ENCODE data around the gene BRIP1.
"Not testable (repeated sequence)": the region's sequence is repeated elsewhere in the genome, so short reads cannot be mapped to it uniquely, and the experiment has no call there.

The BRIP1 gene

DNA sequence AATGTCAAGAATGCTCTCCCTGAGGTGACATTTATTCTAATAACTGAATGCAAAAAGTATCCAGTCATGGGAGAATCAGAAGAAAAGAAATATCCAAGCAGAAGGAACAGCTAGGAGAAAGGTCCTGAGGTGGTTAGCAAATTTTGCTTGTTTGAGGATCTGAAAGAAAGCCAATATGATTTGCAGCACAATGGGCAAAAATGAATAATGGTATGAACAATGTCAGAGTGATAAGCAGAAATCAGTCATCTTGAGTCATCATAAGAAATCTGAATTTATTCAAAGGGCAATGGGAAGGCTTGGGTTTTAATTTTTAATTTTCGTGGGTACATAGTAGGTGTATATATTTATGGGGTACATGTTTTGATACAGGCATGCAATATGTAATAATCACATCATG is 68.5 kb downstream of the BRIP1 start:
- H3K9ac ChIP-seq (ENCODE audit: low read length), result no peak overlapping the region
- H3K9me3 ChIP-seq (ENCODE audit: control insufficient read depth, low read depth, low read length), result no peaks in the 10 kb centered on the region
- peaks cover 33% of the 10 kb centered on the region for H3K36me3 ChIP-seq (ENCODE audit: control insufficient read depth, low read depth, low read length)
- H3K27ac ChIP-seq (ENCODE audit: low read length), result no peak overlapping the region
- no peaks in the 10 kb centered on the region for H3K27me3 ChIP-seq (ENCODE audit: control insufficient read depth, insufficient read depth, low read length)
- no peak overlapping the region for H3K4me3 ChIP-seq (ENCODE audit: low read length)
- H3K4me1 ChIP-seq (ENCODE audit: control insufficient read depth, low read depth, low read length), result no peaks in the 10 kb centered on the region

DNA sequence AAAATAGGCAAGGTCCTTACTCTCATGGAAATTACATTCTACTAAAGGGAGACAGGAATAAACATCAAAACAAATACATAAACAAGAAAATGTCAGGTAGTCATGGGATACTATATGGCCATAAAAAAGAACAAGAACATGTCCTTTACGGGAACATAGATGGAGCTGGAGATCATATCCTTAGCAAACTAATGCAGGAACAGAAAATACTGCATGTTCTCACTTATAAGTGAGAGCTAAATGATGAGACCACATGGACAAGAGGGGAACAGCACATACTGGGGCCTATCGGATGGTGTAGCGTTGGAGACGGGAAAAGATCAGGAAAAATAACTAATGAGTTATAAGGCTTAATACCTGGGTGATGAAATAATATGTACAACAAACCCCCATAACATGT is 69.1 kb downstream of the BRIP1 start:
- Histone ChIP-seq H3K36me3 (ENCODE audit: control insufficient read depth, low read depth, low read length) (peaks cover 33% of the 10 kb centered on the region), H3K9ac (ENCODE audit: low read length) (no peak overlapping the region), H3K4me1 (ENCODE audit: control insufficient read depth, low read depth, low read length) (no peaks in the 10 kb centered on the region)

DNA sequence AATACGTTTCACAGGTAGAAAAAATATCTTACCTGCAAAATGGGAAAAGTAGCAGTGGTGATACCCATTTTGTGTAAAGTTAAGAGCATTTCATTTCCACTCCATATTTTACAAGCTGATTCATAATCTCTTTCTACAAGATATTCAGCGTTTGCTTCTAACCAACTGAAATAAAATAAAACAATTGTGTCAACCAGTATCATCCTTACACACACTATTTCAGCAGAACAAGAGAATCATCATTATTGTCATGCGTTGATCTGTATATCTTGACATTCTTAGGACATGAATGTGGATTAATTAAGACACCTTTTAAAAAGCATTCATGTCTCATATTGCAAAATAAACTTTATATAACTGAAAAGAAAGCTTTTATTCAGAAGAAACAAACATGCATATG is 69.8 kb downstream of the BRIP1 start:
- Histone ChIP-seq H3K4me1 (ENCODE audit: control insufficient read depth, low read depth, low read length) (no peaks in the 10 kb centered on the region), H3K9ac (ENCODE audit: low read length) (no peak overlapping the region), H3K27me3 (ENCODE audit: control insufficient read depth, insufficient read depth, low read length) (no peaks in the 10 kb centered on the region), H3K4me3 (ENCODE audit: low read length) (no peak overlapping the region), H3K36me3 (ENCODE audit: control insufficient read depth, low read depth, low read length) (peaks cover 27% of the 10 kb centered on the region), H3K27ac (ENCODE audit: low read length) (no peak overlapping the region), H3K9me3 (ENCODE audit: control insufficient read depth, low read depth, low read length) (no peaks in the 10 kb centered on the region)

More for the DNA sequence above, 69.1 kb downstream of the BRIP1 start:
- no peaks in the 10 kb centered on the region for H3K9me3 ChIP-seq (ENCODE audit: control insufficient read depth, low read depth, low read length)
- no peak overlapping the region for H3K4me3 ChIP-seq (ENCODE audit: low read length)
- H3K27me3 ChIP-seq (ENCODE audit: control insufficient read depth, insufficient read depth, low read length), result no peaks in the 10 kb centered on the region
- H3K27ac ChIP-seq (ENCODE audit: low read length), result no peak overlapping the region

DNA sequence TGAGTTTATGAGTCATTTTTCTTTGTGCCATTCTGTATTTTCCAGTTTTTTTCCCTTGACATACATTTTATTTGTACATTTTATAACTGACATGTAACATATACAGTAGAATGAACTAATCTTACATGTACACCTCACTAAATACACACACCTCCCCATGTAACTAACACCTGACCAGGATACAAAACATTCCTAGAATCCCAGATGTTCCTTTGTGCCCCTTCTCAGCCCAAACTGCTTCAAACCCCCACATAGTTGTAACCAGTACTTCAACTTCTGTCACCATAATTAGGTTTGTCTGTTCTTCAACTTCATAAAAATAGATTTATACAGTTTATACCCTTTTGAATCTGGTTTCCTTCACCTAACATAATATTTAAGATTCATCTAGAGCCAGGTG is 73.5 kb downstream of the BRIP1 start:
- Histone ChIP-seq H3K9ac (ENCODE audit: low read length) (no peak overlapping the region), H3K4me3 (ENCODE audit: low read length) (no peak overlapping the region), H3K27ac (ENCODE audit: low read length) (no peak overlapping the region), H3K9me3 (ENCODE audit: control insufficient read depth, low read depth, low read length) (no peaks in the 10 kb centered on the region), H3K4me1 (ENCODE audit: control insufficient read depth, low read depth, low read length) (no peaks in the 10 kb centered on the region), H3K27me3 (ENCODE audit: control insufficient read depth, insufficient read depth, low read length) (no peaks in the 10 kb centered on the region), H3K36me3 (ENCODE audit: control insufficient read depth, low read depth, low read length) (peaks cover 8% of the 10 kb centered on the region)

DNA sequence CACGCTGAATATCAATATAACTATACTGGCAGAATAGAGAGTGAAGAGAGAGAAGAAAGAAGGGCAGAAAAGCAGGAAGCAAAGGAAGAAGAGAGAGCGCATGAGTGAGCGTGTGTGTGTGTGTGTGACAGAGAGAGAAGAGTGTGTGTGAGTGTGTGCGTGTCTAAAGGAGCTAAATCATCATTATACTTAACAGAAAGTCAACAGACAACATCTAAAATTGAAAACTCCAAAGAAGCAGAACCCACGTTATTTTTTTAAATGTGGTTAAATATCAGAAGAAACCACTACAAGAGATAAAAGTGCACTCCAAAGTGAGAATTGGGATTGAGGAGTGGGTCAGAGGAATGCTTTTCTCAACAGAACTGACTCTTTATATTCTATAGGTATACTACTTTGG is 77.2 kb downstream of the BRIP1 start:
- no peak overlapping the region for H3K27ac ChIP-seq (ENCODE audit: low read length)
- H3K36me3 ChIP-seq (ENCODE audit: control insufficient read depth, low read depth, low read length), result no peaks in the 10 kb centered on the region
- H3K4me1 ChIP-seq (ENCODE audit: control insufficient read depth, low read depth, low read length), result no peaks in the 10 kb centered on the region
- no peaks in the 10 kb centered on the region for H3K9me3 ChIP-seq (ENCODE audit: control insufficient read depth, low read depth, low read length)
- no peaks in the 10 kb centered on the region for H3K27me3 ChIP-seq (ENCODE audit: control insufficient read depth, insufficient read depth, low read length)
- H3K4me3 ChIP-seq (ENCODE audit: low read length), result no peak overlapping the region
- H3K9ac ChIP-seq (ENCODE audit: low read length), result no peak overlapping the region

DNA sequence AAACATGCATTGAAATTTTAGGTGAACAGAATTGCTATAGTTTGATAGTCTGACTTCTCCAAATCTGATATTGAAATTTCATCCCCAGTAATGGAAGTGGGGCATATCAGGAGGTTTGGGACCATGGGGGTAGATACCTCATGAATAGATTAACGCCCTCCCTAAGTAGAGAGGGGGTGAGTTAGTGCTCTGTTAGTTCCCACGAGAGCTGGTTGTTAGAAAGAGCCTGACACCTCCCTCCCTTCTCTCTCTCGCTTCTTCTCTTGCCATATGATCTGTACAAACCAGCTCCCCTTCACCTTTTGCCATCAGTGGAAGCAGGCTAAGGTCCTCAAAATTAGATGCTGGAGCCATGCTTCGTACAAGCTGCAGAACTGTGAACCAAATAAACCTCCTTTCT is 78.8 kb downstream of the BRIP1 start:
- Histone ChIP-seq H3K9ac (ENCODE audit: low read length) (no peak overlapping the region), H3K36me3 (ENCODE audit: control insufficient read depth, low read depth, low read length) (no peaks in the 10 kb centered on the region), H3K27ac (ENCODE audit: low read length) (no peak overlapping the region), H3K4me1 (ENCODE audit: control insufficient read depth, low read depth, low read length) (no peaks in the 10 kb centered on the region), H3K4me3 (ENCODE audit: low read length) (no peak overlapping the region), H3K9me3 (ENCODE audit: control insufficient read depth, low read depth, low read length) (no peaks in the 10 kb centered on the region), H3K27me3 (ENCODE audit: control insufficient read depth, insufficient read depth, low read length) (no peaks in the 10 kb centered on the region)

DNA sequence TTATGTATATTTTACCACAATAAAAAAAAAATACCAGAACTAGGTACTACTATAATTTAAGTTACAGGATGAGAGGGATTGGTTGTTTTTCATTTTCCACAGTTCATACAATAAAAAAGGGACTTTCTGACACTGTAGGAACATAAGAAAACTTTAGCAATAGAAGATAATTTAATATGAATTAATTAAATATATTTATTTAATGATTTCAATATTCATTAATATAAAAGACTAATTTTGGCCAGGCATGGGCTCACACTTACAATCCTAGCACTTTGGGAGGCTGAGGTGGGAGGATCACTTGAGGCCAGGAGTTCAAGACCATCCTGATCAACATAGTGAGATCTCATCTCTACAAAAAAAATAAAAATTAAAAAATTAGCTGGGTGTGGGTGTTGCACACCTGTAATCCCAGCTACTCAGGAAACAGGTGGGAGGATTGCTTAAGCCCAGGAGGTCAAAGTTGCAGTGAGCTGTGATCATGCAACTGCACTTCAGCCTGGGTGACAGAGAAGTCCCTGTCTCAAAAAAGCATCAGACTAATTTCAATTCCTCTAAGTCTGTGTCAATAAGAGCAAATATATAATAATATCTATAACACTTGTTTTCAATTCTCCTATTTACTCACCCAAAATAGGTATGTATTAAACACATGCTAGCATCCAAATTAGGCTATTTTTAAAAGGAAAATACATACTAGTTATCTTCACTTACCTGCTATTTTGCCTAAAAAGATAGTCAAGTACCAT is 79.6 kb downstream of the BRIP1 start:
- Histone ChIP-seq H3K27ac (ENCODE audit: low read length) (no peak overlapping the region), H3K36me3 (ENCODE audit: control insufficient read depth, low read depth, low read length) (no peaks in the 10 kb centered on the region)

DNA sequence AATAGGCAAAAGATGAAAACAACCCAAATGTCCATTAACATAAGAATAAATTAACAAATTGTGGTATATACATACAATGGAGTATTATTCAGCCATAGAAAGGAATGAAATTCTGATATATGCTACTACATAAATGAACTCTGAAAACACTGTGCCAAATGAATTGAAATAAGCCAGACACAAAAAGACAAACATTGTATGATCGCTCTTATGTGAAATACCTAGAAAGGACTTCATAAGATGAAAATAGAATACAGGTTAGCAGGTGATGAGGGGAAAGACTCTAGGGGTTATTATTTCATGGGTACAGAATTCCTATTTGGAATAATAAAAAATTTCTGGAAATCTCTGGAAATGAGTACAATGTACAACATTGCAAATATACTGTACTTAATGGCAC is 80.2 kb downstream of the BRIP1 start:
- no peaks in the 10 kb centered on the region for H3K27me3 ChIP-seq (ENCODE audit: control insufficient read depth, insufficient read depth, low read length)
- H3K36me3 ChIP-seq (ENCODE audit: control insufficient read depth, low read depth, low read length), result no peaks in the 10 kb centered on the region
- no peak overlapping the region for H3K27ac ChIP-seq (ENCODE audit: low read length)
- H3K9ac ChIP-seq (ENCODE audit: low read length), result no peak overlapping the region
- H3K9me3 ChIP-seq (ENCODE audit: control insufficient read depth, low read depth, low read length), result no peaks in the 10 kb centered on the region
- no peak overlapping the region for H3K4me3 ChIP-seq (ENCODE audit: low read length)
- H3K4me1 ChIP-seq (ENCODE audit: control insufficient read depth, low read depth, low read length), result no peaks in the 10 kb centered on the region

More for the DNA sequence above, 79.6 kb downstream of the BRIP1 start:
- Histone ChIP-seq H3K4me3 (ENCODE audit: low read length) (no peak overlapping the region), H3K27me3 (ENCODE audit: control insufficient read depth, insufficient read depth, low read length) (no peaks in the 10 kb centered on the region), H3K9ac (ENCODE audit: low read length) (no peak overlapping the region), H3K4me1 (ENCODE audit: control insufficient read depth, low read depth, low read length) (no peaks in the 10 kb centered on the region), H3K9me3 (ENCODE audit: control insufficient read depth, low read depth, low read length) (no peaks in the 10 kb centered on the region)

DNA sequence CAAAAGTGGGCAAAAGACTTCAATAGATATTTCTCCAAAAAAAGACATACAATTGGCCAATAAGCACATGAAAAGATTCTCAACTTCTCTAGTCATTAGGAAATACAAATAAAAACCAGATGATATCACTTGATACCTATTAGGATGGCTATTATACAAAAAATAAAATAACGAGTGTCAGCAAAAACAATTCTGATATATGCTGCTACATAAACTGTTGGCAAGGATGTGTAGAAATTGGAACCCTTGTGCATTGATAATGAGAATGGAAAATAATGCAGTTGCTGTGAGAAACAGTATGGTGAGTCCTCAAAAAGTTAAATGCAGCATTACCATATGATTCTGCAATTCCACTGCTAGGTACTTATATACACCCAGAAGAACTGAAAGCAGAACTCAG is 80.6 kb downstream of the BRIP1 start:
- H3K9ac ChIP-seq (ENCODE audit: low read length), result no peak overlapping the region
- no peak overlapping the region for H3K27ac ChIP-seq (ENCODE audit: low read length)
- H3K27me3 ChIP-seq (ENCODE audit: control insufficient read depth, insufficient read depth, low read length), result no peaks in the 10 kb centered on the region
- no peaks in the 10 kb centered on the region for H3K9me3 ChIP-seq (ENCODE audit: control insufficient read depth, low read depth, low read length)
- no peak overlapping the region for H3K4me3 ChIP-seq (ENCODE audit: low read length)
- no peaks in the 10 kb centered on the region for H3K36me3 ChIP-seq (ENCODE audit: control insufficient read depth, low read depth, low read length)
- no peaks in the 10 kb centered on the region for H3K4me1 ChIP-seq (ENCODE audit: control insufficient read depth, low read depth, low read length)

DNA sequence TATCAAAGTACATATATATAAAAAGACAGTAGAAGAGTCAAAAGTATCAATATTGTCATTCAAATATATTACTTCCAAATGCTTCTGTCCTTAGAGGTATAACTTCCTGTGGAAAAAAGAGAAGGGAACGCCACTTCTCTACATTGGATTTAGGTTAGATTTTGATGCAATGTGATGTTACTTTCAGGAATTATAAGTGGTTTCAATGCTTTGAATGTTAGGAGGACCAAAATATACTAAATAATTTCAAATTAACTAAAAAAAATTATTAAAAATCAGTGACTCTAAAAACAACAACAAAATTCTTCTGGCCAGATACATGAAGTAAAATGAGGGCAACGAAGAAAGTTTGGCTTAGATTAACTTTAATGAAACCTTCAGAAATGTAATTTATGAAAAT is 88.0 kb downstream of the BRIP1 start:
- Histone ChIP-seq H3K4me3 (ENCODE audit: low read length) (no peak overlapping the region), H3K9me3 (ENCODE audit: control insufficient read depth, low read depth, low read length) (peaks cover 13% of the 10 kb centered on the region), H3K4me1 (ENCODE audit: control insufficient read depth, low read depth, low read length) (no peaks in the 10 kb centered on the region), H3K36me3 (ENCODE audit: control insufficient read depth, low read depth, low read length) (peaks cover 15% of the 10 kb centered on the region), H3K27ac (ENCODE audit: low read length) (no peak overlapping the region), H3K27me3 (ENCODE audit: control insufficient read depth, insufficient read depth, low read length) (no peaks in the 10 kb centered on the region), H3K9ac (ENCODE audit: low read length) (no peak overlapping the region)

DNA sequence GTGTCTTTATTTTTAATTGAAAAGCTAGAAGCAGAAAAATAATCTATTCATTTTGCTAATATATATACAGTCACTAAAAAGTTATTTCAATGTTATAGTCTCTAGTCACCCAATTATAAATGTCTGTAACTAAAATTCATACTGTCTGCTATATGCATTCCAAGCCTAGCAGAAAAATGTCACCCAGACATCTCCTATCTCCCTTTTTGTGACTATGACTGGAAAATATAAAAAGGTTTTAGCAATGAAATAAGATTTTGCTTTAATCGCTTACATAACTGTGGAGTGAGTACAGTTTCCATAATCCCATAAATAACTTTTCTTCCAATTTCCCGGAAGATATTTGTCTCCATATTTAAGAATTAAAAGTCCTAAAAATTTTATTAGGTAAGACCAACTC is 88.6 kb downstream of the BRIP1 start:
- Histone ChIP-seq H3K9me3 (ENCODE audit: control insufficient read depth, low read depth, low read length) (peaks cover 13% of the 10 kb centered on the region), H3K4me3 (ENCODE audit: low read length) (no peak overlapping the region), H3K36me3 (ENCODE audit: control insufficient read depth, low read depth, low read length) (peaks cover 15% of the 10 kb centered on the region), H3K4me1 (ENCODE audit: control insufficient read depth, low read depth, low read length) (no peaks in the 10 kb centered on the region), H3K9ac (ENCODE audit: low read length) (no peak overlapping the region), H3K27me3 (ENCODE audit: control insufficient read depth, insufficient read depth, low read length) (no peaks in the 10 kb centered on the region), H3K27ac (ENCODE audit: low read length) (no peak overlapping the region)

DNA sequence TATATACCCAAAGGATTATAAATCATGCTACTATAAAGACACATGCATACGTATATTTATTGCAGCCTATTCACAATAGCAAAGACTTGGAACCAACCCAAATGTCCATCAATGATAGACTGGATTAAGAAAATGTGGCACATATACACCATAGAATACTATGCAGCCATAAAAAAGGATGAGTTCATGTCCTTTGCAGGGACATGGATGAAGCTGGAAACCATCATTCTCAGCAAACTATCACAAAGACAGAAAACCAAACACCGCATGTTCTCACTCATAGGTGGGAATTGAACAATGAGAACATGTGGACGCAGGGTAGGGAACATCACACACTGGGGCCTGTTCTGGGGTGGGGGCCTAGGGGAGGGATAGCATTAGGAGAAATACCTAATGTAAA is 89.2 kb downstream of the BRIP1 start:
- peaks cover 13% of the 10 kb centered on the region for H3K9me3 ChIP-seq (ENCODE audit: control insufficient read depth, low read depth, low read length)
- not testable (repeated sequence) for H3K4me1 ChIP-seq (ENCODE audit: control insufficient read depth, low read depth, low read length)

More for the DNA sequence above, 89.2 kb downstream of the BRIP1 start:
- peaks cover 15% of the 10 kb centered on the region for H3K36me3 ChIP-seq (ENCODE audit: control insufficient read depth, low read depth, low read length)
- not testable (repeated sequence) for H3K9ac ChIP-seq (ENCODE audit: low read length); H3K27me3 ChIP-seq (ENCODE audit: control insufficient read depth, insufficient read depth, low read length); H3K4me3 ChIP-seq (ENCODE audit: low read length); H3K27ac ChIP-seq (ENCODE audit: low read length)
